ENCODE measurements around the gene HMGB3. TPM values are rescaled to one million over a fixed set of nuclear protein-coding genes. Genes with fewer than 3 reads are reported as not detected.

Gene HMGB3
- polyA plus RNA-seq, 4 donors: 14.1 to 53.7 (median 30.6) TPM

GRCh38 chrX:150966742-150967141 lies 16.4 kb upstream of the HMGB3 start:
- no peak for FAIRE-seq

GRCh38 chrX:150967786-150968185 lies 15.3 kb upstream of the HMGB3 start:
- no peak overlapping the region for H3K27ac ChIP-seq (ENCODE audit: low read depth in 1 of 3, low read length in 2 of 3)
- no peaks in the 10 kb centered on the region for H3K9me3 ChIP-seq (ENCODE audit: control insufficient read depth in 2 of 2, insufficient read depth in 1 of 2, low read depth in 1 of 2, low read length in 1 of 2)
- no peaks in the 10 kb centered on the region for H3K4me1 ChIP-seq (ENCODE audit: control insufficient read depth in 3 of 3, insufficient read depth in 2 of 3, low read depth in 1 of 3, low read length in 2 of 3)
- H3K27me3 ChIP-seq (ENCODE audit: control insufficient read depth in 3 of 3, insufficient read depth in 3 of 3, low read length in 3 of 3): peaks cover 0 to 2% (median 0%) of the 10 kb centered on the region in 3 donors
- no peak overlapping the region for H3K4me3 ChIP-seq (ENCODE audit: low read depth in 1 of 3, low read length in 3 of 3)
- 13 to 61% (median 46%) methylated on average over 8 to 10 of the region's 10 CpGs for WGBS, 3 donors
- FAIRE-seq (no peak), DNase-seq (peak; percentile 45 to 67)
- H3K36me3 ChIP-seq (ENCODE audit: control insufficient read depth in 3 of 3, insufficient read depth in 2 of 3, low read depth in 1 of 3, low read length in 3 of 3): no peaks in the 10 kb centered on the region

More at GRCh38 chrX:150966742-150967141, 16.4 kb upstream of the HMGB3 start:
- H3K4me1 ChIP-seq (ENCODE audit: control insufficient read depth in 3 of 3, insufficient read depth in 2 of 3, low read depth in 1 of 3, low read length in 2 of 3): no peaks in the 10 kb centered on the region
- H3K4me3 ChIP-seq (ENCODE audit: low read depth in 1 of 3, low read length in 3 of 3): no peak overlapping the region
- H3K27ac ChIP-seq (ENCODE audit: low read depth in 1 of 3, low read length in 2 of 3): no peak overlapping the region
- H3K27me3 ChIP-seq (ENCODE audit: control insufficient read depth in 3 of 3, insufficient read depth in 3 of 3, low read length in 3 of 3): peaks cover 0 to 2% (median 0%) of the 10 kb centered on the region in 3 donors
- H3K36me3 ChIP-seq (ENCODE audit: control insufficient read depth in 3 of 3, insufficient read depth in 2 of 3, low read depth in 1 of 3, low read length in 3 of 3): no peaks in the 10 kb centered on the region
- H3K9me3 ChIP-seq (ENCODE audit: control insufficient read depth in 2 of 2, insufficient read depth in 1 of 2, low read depth in 1 of 2, low read length in 1 of 2): no peaks in the 10 kb centered on the region
- peak in 1 of 2 donors; percentile 12 for DNase-seq
- WGBS, 3 donors: 15 to 53% (median 35%) methylated on average over 3 of the region's 3 CpGs

GRCh38 chrX:150968862-150969720 lies 14.0 kb upstream of the HMGB3 start:
- Histone ChIP-seq H3K4me1 (ENCODE audit: control insufficient read depth in 3 of 3, insufficient read depth in 2 of 3, low read depth in 1 of 3, low read length in 2 of 3) (no peaks in the 10 kb centered on the region), H3K27ac (ENCODE audit: low read depth in 1 of 3, low read length in 2 of 3) (no peak overlapping the region), H3K4me3 (ENCODE audit: low read depth in 1 of 3, low read length in 3 of 3) (no peak overlapping the region), H3K9me3 (ENCODE audit: control insufficient read depth in 2 of 2, insufficient read depth in 1 of 2, low read depth in 1 of 2, low read length in 1 of 2) (no peaks in the 10 kb centered on the region), H3K36me3 (ENCODE audit: control insufficient read depth in 3 of 3, insufficient read depth in 2 of 3, low read depth in 1 of 3, low read length in 3 of 3) (no peaks in the 10 kb centered on the region), H3K27me3 (ENCODE audit: control insufficient read depth in 3 of 3, insufficient read depth in 3 of 3, low read length in 3 of 3) (peaks cover 0 to 2% (median 0%) of the 10 kb centered on the region in 3 donors)
- FAIRE-seq: no peak
- peak in 1 of 2 donors; percentile 28 for DNase-seq
- 79 to 88% (median 85%) methylated on average over 16 to 17 of the region's 17 CpGs for WGBS, 3 donors

GRCh38 chrX:150972450-150972849 lies 10.7 kb upstream of the HMGB3 start:
- Histone ChIP-seq H3K27me3 (ENCODE audit: control insufficient read depth in 3 of 3, insufficient read depth in 3 of 3, low read length in 3 of 3) (peaks cover 0 to 2% (median 0%) of the 10 kb centered on the region in 3 donors), H3K4me1 (ENCODE audit: control insufficient read depth in 3 of 3, insufficient read depth in 2 of 3, low read depth in 1 of 3, low read length in 2 of 3) (no peaks in the 10 kb centered on the region), H3K9me3 (ENCODE audit: control insufficient read depth in 2 of 2, insufficient read depth in 1 of 2, low read depth in 1 of 2, low read length in 1 of 2) (no peaks in the 10 kb centered on the region), H3K4me3 (ENCODE audit: low read depth in 1 of 3, low read length in 3 of 3) (no peak overlapping the region), H3K27ac (ENCODE audit: low read depth in 1 of 3, low read length in 2 of 3) (no peak overlapping the region), H3K36me3 (ENCODE audit: control insufficient read depth in 3 of 3, insufficient read depth in 2 of 3, low read depth in 1 of 3, low read length in 3 of 3) (no peaks in the 10 kb centered on the region)
- FAIRE-seq (no peak), DNase-seq (no peak)
- WGBS, 3 donors: 58 to 81% (median 63%) methylated on average over 2 of the region's 2 CpGs

GRCh38 chrX:150975655-150976390 lies 7.3 kb upstream of the HMGB3 start:
- DNase-seq (no peak), FAIRE-seq (no peak)
- Histone ChIP-seq H3K27me3 (ENCODE audit: control insufficient read depth in 3 of 3, insufficient read depth in 3 of 3, low read length in 3 of 3) (no peaks in the 10 kb centered on the region), H3K4me3 (ENCODE audit: low read depth in 1 of 3, low read length in 3 of 3) (no peak overlapping the region), H3K36me3 (ENCODE audit: control insufficient read depth in 3 of 3, insufficient read depth in 2 of 3, low read depth in 1 of 3, low read length in 3 of 3) (no peaks in the 10 kb centered on the region), H3K27ac (ENCODE audit: low read depth in 1 of 3, low read length in 2 of 3) (no peak overlapping the region), H3K4me1 (ENCODE audit: control insufficient read depth in 3 of 3, insufficient read depth in 2 of 3, low read depth in 1 of 3, low read length in 2 of 3) (no peaks in the 10 kb centered on the region), H3K9me3 (ENCODE audit: control insufficient read depth in 2 of 2, insufficient read depth in 1 of 2, low read depth in 1 of 2, low read length in 1 of 2) (no peaks in the 10 kb centered on the region)
- WGBS, 3 donors: 51 to 78% (median 78%) methylated on average over 30 to 33 of the region's 33 CpGs

GRCh38 chrX:150977411-150978162 lies 5.5 kb upstream of the HMGB3 start:
- Histone ChIP-seq H3K4me3 (ENCODE audit: low read depth in 1 of 3, low read length in 3 of 3) (no peak overlapping the region), H3K27me3 (ENCODE audit: control insufficient read depth in 3 of 3, insufficient read depth in 3 of 3, low read length in 3 of 3) (no peaks in the 10 kb centered on the region), H3K4me1 (ENCODE audit: control insufficient read depth in 3 of 3, insufficient read depth in 2 of 3, low read depth in 1 of 3, low read length in 2 of 3) (no peaks in the 10 kb centered on the region), H3K27ac (ENCODE audit: low read depth in 1 of 3, low read length in 2 of 3) (no peak overlapping the region), H3K36me3 (ENCODE audit: control insufficient read depth in 3 of 3, insufficient read depth in 2 of 3, low read depth in 1 of 3, low read length in 3 of 3) (no peaks in the 10 kb centered on the region), H3K9me3 (ENCODE audit: control insufficient read depth in 2 of 2, insufficient read depth in 1 of 2, low read depth in 1 of 2, low read length in 1 of 2) (no peaks in the 10 kb centered on the region)
- 90 to 92% (median 91%) methylated on average over 21 to 25 of the region's 25 CpGs for WGBS, 3 donors
- FAIRE-seq (no peak), DNase-seq (no peak)

GRCh38 chrX:150980186-150980585 lies 2.9 kb upstream of the HMGB3 start:
- no peak for FAIRE-seq
- no peaks in the 10 kb centered on the region for H3K27me3 ChIP-seq (ENCODE audit: control insufficient read depth in 3 of 3, insufficient read depth in 3 of 3, low read length in 3 of 3)
- WGBS, 3 donors: 94 to 99% (median 96%) methylated on average over 5 of the region's 5 CpGs
- H3K9me3 ChIP-seq (ENCODE audit: control insufficient read depth in 2 of 2, insufficient read depth in 1 of 2, low read depth in 1 of 2, low read length in 1 of 2): no peaks in the 10 kb centered on the region
- no peaks in the 10 kb centered on the region for H3K4me1 ChIP-seq (ENCODE audit: control insufficient read depth in 3 of 3, insufficient read depth in 2 of 3, low read depth in 1 of 3, low read length in 2 of 3)
- H3K27ac ChIP-seq (ENCODE audit: low read depth in 1 of 3, low read length in 2 of 3): no peak overlapping the region
- no peaks in the 10 kb centered on the region for H3K36me3 ChIP-seq (ENCODE audit: control insufficient read depth in 3 of 3, insufficient read depth in 2 of 3, low read depth in 1 of 3, low read length in 3 of 3)
- H3K4me3 ChIP-seq (ENCODE audit: low read depth in 1 of 3, low read length in 3 of 3): no peak overlapping the region
- DNase-seq: no peak

- no peaks in the 10 kb centered on the region for H3K4me1 ChIP-seq (ENCODE audit: control insufficient read depth in 3 of 3, insufficient read depth in 2 of 3, low read depth in 1 of 3, low read length in 2 of 3)
- no peak overlapping the region for H3K27ac ChIP-seq (ENCODE audit: low read depth in 1 of 3, low read length in 2 of 3)
- no peaks in the 10 kb centered on the region for H3K9me3 ChIP-seq (ENCODE audit: control insufficient read depth in 2 of 2, insufficient read depth in 1 of 2, low read depth in 1 of 2, low read length in 1 of 2)
- H3K4me3 ChIP-seq (ENCODE audit: low read depth in 1 of 3, low read length in 3 of 3): no peak overlapping the region
- no peak for DNase-seq
- WGBS, 3 donors: 83 to 92% (median 84%) methylated on average over 4 of the region's 4 CpGs
- H3K27me3 ChIP-seq (ENCODE audit: control insufficient read depth in 3 of 3, insufficient read depth in 3 of 3, low read length in 3 of 3): no peaks in the 10 kb centered on the region
- no peaks in the 10 kb centered on the region for H3K36me3 ChIP-seq (ENCODE audit: control insufficient read depth in 3 of 3, insufficient read depth in 2 of 3, low read depth in 1 of 3, low read length in 3 of 3)
- no peak for FAIRE-seq
These were observed 2.4 kb upstream of the HMGB3 start for GRCh38 chrX:150980711-150981110.

Measured in small intestine (tissue), 7 donors.